ENCODE measurements around the gene MAP6. TPM values are rescaled to one million over a fixed set of nuclear protein-coding genes. Genes with fewer than 3 reads are reported as not detected.

The MAP6 gene
- total RNA-seq, 1 donor from 2014 or later, result 2.1 TPM

GRCh38 chr11:75653532-75653931 is 15.3 kb downstream of the MAP6 start:
- Histone ChIP-seq H3K36me3 (ENCODE audit: control insufficient read depth in 3 of 3, insufficient read depth in 3 of 3, low read length in 3 of 3) (no peaks in the 10 kb centered on the region), H3K27ac (ENCODE audit: low read depth, low read length) (no peak overlapping the region), H3K4me3 (ENCODE audit: low read length in 3 of 3) (no peak overlapping the region), H3K27me3 (ENCODE audit: control insufficient read depth in 3 of 3, insufficient read depth in 3 of 3, low read length in 3 of 3) (no peaks in the 10 kb centered on the region), H3K9me3 (ENCODE audit: control insufficient read depth in 3 of 3, low read length in 3 of 3) (no peaks in the 10 kb centered on the region), H3K4me1 (ENCODE audit: control insufficient read depth in 3 of 3, insufficient read depth in 3 of 3, low read length in 3 of 3) (peaks cover 0 to 6% (median 0%) of the 10 kb centered on the region in 3 donors), H3K9ac (ENCODE audit: low read depth in 1 of 3, low read length in 3 of 3) (no peak overlapping the region)

GRCh38 chr11:75652936-75653335 is 15.9 kb downstream of the MAP6 start:
- H3K27ac ChIP-seq (ENCODE audit: low read depth, low read length), result no peak overlapping the region
- H3K9ac ChIP-seq (ENCODE audit: low read depth in 1 of 3, low read length in 3 of 3), result no peak overlapping the region
- H3K9me3 ChIP-seq (ENCODE audit: control insufficient read depth in 3 of 3, low read length in 3 of 3), result no peaks in the 10 kb centered on the region
- peaks cover 0 to 6% (median 0%) of the 10 kb centered on the region in 3 donors for H3K4me1 ChIP-seq (ENCODE audit: control insufficient read depth in 3 of 3, insufficient read depth in 3 of 3, low read length in 3 of 3)
- H3K36me3 ChIP-seq (ENCODE audit: control insufficient read depth in 3 of 3, insufficient read depth in 3 of 3, low read length in 3 of 3), result no peaks in the 10 kb centered on the region
- H3K4me3 ChIP-seq (ENCODE audit: low read length in 3 of 3), result no peak overlapping the region
- no peaks in the 10 kb centered on the region for H3K27me3 ChIP-seq (ENCODE audit: control insufficient read depth in 3 of 3, insufficient read depth in 3 of 3, low read length in 3 of 3)

GRCh38 chr11:75651218-75651617 is 17.6 kb downstream of the MAP6 start:
- H3K9ac ChIP-seq (ENCODE audit: low read depth in 1 of 3, low read length in 3 of 3), result no peak overlapping the region
- no peaks in the 10 kb centered on the region for H3K9me3 ChIP-seq (ENCODE audit: control insufficient read depth in 3 of 3, low read length in 3 of 3)
- no peaks in the 10 kb centered on the region for H3K27me3 ChIP-seq (ENCODE audit: control insufficient read depth in 3 of 3, insufficient read depth in 3 of 3, low read length in 3 of 3)
- H3K27ac ChIP-seq (ENCODE audit: low read depth, low read length), result no peak overlapping the region
- peaks cover 0 to 6% (median 0%) of the 10 kb centered on the region in 3 donors for H3K4me1 ChIP-seq (ENCODE audit: control insufficient read depth in 3 of 3, insufficient read depth in 3 of 3, low read length in 3 of 3)
- no peaks in the 10 kb centered on the region for H3K36me3 ChIP-seq (ENCODE audit: control insufficient read depth in 3 of 3, insufficient read depth in 3 of 3, low read length in 3 of 3)
- H3K4me3 ChIP-seq (ENCODE audit: low read length in 3 of 3), result no peak overlapping the region

- H3K36me3 ChIP-seq (ENCODE audit: control insufficient read depth in 3 of 3, insufficient read depth in 3 of 3, low read length in 3 of 3), result no peaks in the 10 kb centered on the region
- no peaks in the 10 kb centered on the region for H3K27me3 ChIP-seq (ENCODE audit: control insufficient read depth in 3 of 3, insufficient read depth in 3 of 3, low read length in 3 of 3)
- H3K4me1 ChIP-seq (ENCODE audit: control insufficient read depth in 3 of 3, insufficient read depth in 3 of 3, low read length in 3 of 3), result no peaks in the 10 kb centered on the region
- no peaks in the 10 kb centered on the region for H3K9me3 ChIP-seq (ENCODE audit: control insufficient read depth in 3 of 3, low read length in 3 of 3)
- H3K27ac ChIP-seq (ENCODE audit: low read depth, low read length), result no peak overlapping the region
- no peak overlapping the region for H3K4me3 ChIP-seq (ENCODE audit: low read length in 3 of 3)
- H3K9ac ChIP-seq (ENCODE audit: low read depth in 1 of 3, low read length in 3 of 3), result no peak overlapping the region
Measured at GRCh38 chr11:75650167-75650723, 18.6 kb downstream of the MAP6 start.

GRCh38 chr11:75644946-75645345 is 23.9 kb downstream of the MAP6 start:
- Histone ChIP-seq H3K36me3 (ENCODE audit: control insufficient read depth in 3 of 3, insufficient read depth in 3 of 3, low read length in 3 of 3) (no peaks in the 10 kb centered on the region), H3K9me3 (ENCODE audit: control insufficient read depth in 3 of 3, low read length in 3 of 3) (no peaks in the 10 kb centered on the region), H3K27ac (ENCODE audit: low read depth, low read length) (no peak overlapping the region), H3K27me3 (ENCODE audit: control insufficient read depth in 3 of 3, insufficient read depth in 3 of 3, low read length in 3 of 3) (no peaks in the 10 kb centered on the region), H3K4me3 (ENCODE audit: low read length in 3 of 3) (no peak overlapping the region), H3K4me1 (ENCODE audit: control insufficient read depth in 3 of 3, insufficient read depth in 3 of 3, low read length in 3 of 3) (no peaks in the 10 kb centered on the region), H3K9ac (ENCODE audit: low read depth in 1 of 3, low read length in 3 of 3) (no peak overlapping the region)

- Histone ChIP-seq H3K4me3 (ENCODE audit: low read length in 3 of 3) (no peak overlapping the region), H3K4me1 (ENCODE audit: control insufficient read depth in 3 of 3, insufficient read depth in 3 of 3, low read length in 3 of 3) (no peaks in the 10 kb centered on the region), H3K27ac (ENCODE audit: low read depth, low read length) (no peak overlapping the region), H3K27me3 (ENCODE audit: control insufficient read depth in 3 of 3, insufficient read depth in 3 of 3, low read length in 3 of 3) (no peaks in the 10 kb centered on the region), H3K9ac (ENCODE audit: low read depth in 1 of 3, low read length in 3 of 3) (no peak overlapping the region), H3K36me3 (ENCODE audit: control insufficient read depth in 3 of 3, insufficient read depth in 3 of 3, low read length in 3 of 3) (no peaks in the 10 kb centered on the region), H3K9me3 (ENCODE audit: control insufficient read depth in 3 of 3, low read length in 3 of 3) (no peaks in the 10 kb centered on the region)
Measured at GRCh38 chr11:75644370-75644769, 24.5 kb downstream of the MAP6 start.

GRCh38 chr11:75642402-75643113 is 26.3 kb downstream of the MAP6 start:
- no peaks in the 10 kb centered on the region for H3K27me3 ChIP-seq (ENCODE audit: control insufficient read depth in 3 of 3, insufficient read depth in 3 of 3, low read length in 3 of 3)
- H3K4me3 ChIP-seq (ENCODE audit: low read length in 3 of 3), result no peak overlapping the region
- no peaks in the 10 kb centered on the region for H3K36me3 ChIP-seq (ENCODE audit: control insufficient read depth in 3 of 3, insufficient read depth in 3 of 3, low read length in 3 of 3)
- no peaks in the 10 kb centered on the region for H3K4me1 ChIP-seq (ENCODE audit: control insufficient read depth in 3 of 3, insufficient read depth in 3 of 3, low read length in 3 of 3)
- H3K27ac ChIP-seq (ENCODE audit: low read depth, low read length), result no peak overlapping the region
- no peak overlapping the region for H3K9ac ChIP-seq (ENCODE audit: low read depth in 1 of 3, low read length in 3 of 3)
- no peaks in the 10 kb centered on the region for H3K9me3 ChIP-seq (ENCODE audit: control insufficient read depth in 3 of 3, low read length in 3 of 3)

- peaks cover 0 to 3% (median 0%) of the 10 kb centered on the region in 3 donors for H3K27me3 ChIP-seq (ENCODE audit: control insufficient read depth in 3 of 3, insufficient read depth in 3 of 3, low read length in 3 of 3)
- H3K4me3 ChIP-seq (ENCODE audit: low read length in 3 of 3), result no peak overlapping the region
- H3K9ac ChIP-seq (ENCODE audit: low read depth in 1 of 3, low read length in 3 of 3), result no peak overlapping the region
- H3K27ac ChIP-seq (ENCODE audit: low read depth, low read length), result no peak overlapping the region
- peaks cover 2 to 7% (median 2%) of the 10 kb centered on the region in 3 donors for H3K4me1 ChIP-seq (ENCODE audit: control insufficient read depth in 3 of 3, insufficient read depth in 3 of 3, low read length in 3 of 3)
- no peaks in the 10 kb centered on the region for H3K9me3 ChIP-seq (ENCODE audit: control insufficient read depth in 3 of 3, low read length in 3 of 3)
- no peaks in the 10 kb centered on the region for H3K36me3 ChIP-seq (ENCODE audit: control insufficient read depth in 3 of 3, insufficient read depth in 3 of 3, low read length in 3 of 3)
Measured at GRCh38 chr11:75639762-75640181, 29.1 kb downstream of the MAP6 start.

GRCh38 chr11:75637998-75638397 is 30.8 kb downstream of the MAP6 start:
- Histone ChIP-seq H3K4me3 (ENCODE audit: low read length in 3 of 3) (no peak overlapping the region), H3K27ac (ENCODE audit: low read depth, low read length) (no peak overlapping the region), H3K9ac (ENCODE audit: low read depth in 1 of 3, low read length in 3 of 3) (no peak overlapping the region), H3K27me3 (ENCODE audit: control insufficient read depth in 3 of 3, insufficient read depth in 3 of 3, low read length in 3 of 3) (peaks cover 0 to 5% (median 3%) of the 10 kb centered on the region in 3 donors), H3K9me3 (ENCODE audit: control insufficient read depth in 3 of 3, low read length in 3 of 3) (no peaks in the 10 kb centered on the region), H3K4me1 (ENCODE audit: control insufficient read depth in 3 of 3, insufficient read depth in 3 of 3, low read length in 3 of 3) (peaks cover 2 to 7% (median 2%) of the 10 kb centered on the region in 3 donors), H3K36me3 (ENCODE audit: control insufficient read depth in 3 of 3, insufficient read depth in 3 of 3, low read length in 3 of 3) (no peaks in the 10 kb centered on the region)

- H3K27ac ChIP-seq (ENCODE audit: low read depth, low read length), result no peak overlapping the region
- H3K9ac ChIP-seq (ENCODE audit: low read depth in 1 of 3, low read length in 3 of 3), result no peak overlapping the region
Measured at GRCh38 chr11:75635066-75635862, 33.6 kb downstream of the MAP6 start.

More at GRCh38 chr11:75635066-75635862, 33.6 kb downstream of the MAP6 start:
- no peak overlapping the region for H3K4me3 ChIP-seq (ENCODE audit: low read length in 3 of 3)
- peaks cover 3 to 5% (median 5%) of the 10 kb centered on the region in 3 donors for H3K27me3 ChIP-seq (ENCODE audit: control insufficient read depth in 3 of 3, insufficient read depth in 3 of 3, low read length in 3 of 3)
- no peaks in the 10 kb centered on the region for H3K36me3 ChIP-seq (ENCODE audit: control insufficient read depth in 3 of 3, insufficient read depth in 3 of 3, low read length in 3 of 3)
- no peaks in the 10 kb centered on the region for H3K9me3 ChIP-seq (ENCODE audit: control insufficient read depth in 3 of 3, low read length in 3 of 3)
- peaks cover 2 to 7% (median 2%) of the 10 kb centered on the region in 3 donors for H3K4me1 ChIP-seq (ENCODE audit: control insufficient read depth in 3 of 3, insufficient read depth in 3 of 3, low read length in 3 of 3)

All from skeletal muscle tissue (tissue), 4 donors.